ENCODE measurements around the gene RUNX2. TPM values are rescaled to one million over a fixed set of nuclear protein-coding genes. Genes with fewer than 3 reads are reported as not detected.

Gene RUNX2
- total RNA-seq, 1 donor from 2014 or later, result 0.52 TPM

DNA sequence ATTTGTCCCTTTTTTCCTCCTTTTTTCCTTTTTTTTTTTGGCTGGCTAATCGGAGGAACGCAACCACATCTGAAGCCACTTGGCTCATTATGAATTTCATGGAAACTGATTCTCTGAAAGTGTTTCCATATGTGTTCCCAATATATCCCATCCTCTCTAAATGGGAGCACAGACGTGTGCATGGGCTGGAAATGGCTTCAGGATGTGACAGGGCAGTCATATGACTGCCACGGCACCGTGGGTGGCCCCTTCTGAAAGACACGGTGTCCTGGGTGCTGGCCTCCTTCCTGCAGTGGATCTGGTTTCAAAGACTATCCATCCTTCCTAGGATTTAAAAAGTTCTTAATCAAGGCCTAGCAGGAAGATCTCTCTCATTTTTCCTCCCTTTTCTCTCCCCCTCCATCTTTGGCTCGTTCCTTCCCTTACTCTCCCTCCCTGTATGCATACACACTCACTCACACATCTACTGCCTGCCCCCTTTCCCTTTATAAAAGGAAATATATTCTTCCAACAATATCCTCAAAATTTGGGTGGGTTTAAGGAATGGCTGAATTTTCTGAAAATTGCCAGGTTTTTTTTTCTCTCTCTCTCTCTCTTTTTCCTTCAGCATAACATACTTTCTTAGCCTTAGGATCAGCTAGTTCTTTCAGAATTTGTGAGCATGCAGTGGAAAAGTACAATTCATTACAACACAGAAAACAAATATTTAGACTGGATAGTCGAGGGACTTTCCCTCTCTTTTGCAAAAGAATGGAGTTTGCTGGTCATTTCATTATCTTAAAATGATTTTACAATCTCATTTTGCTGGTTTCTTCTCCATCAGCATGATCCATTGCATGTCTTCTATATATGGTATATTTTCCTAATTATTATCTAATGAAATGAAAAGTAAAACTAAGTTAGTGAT lies 210.8 kb downstream of the RUNX2 start:
- no peaks in the 10 kb centered on the region for H3K36me3 ChIP-seq (ENCODE audit: control insufficient read depth in 3 of 3, insufficient read depth in 3 of 3, low read length in 3 of 3)
- H3K4me3 ChIP-seq (ENCODE audit: low read length in 3 of 3), result peak overlapping the region in 1 of 3 donors; percentile 28
- H3K4me1 ChIP-seq (ENCODE audit: control insufficient read depth in 3 of 3, insufficient read depth in 3 of 3, low read length in 3 of 3), result peaks cover 5 to 6% (median 5%) of the 10 kb centered on the region in 3 donors
- no peaks in the 10 kb centered on the region for H3K27me3 ChIP-seq (ENCODE audit: control insufficient read depth in 3 of 3, insufficient read depth in 3 of 3, low read length in 3 of 3)
- H3K9ac ChIP-seq (ENCODE audit: low read depth in 1 of 3, low read length in 3 of 3), result peak overlapping the region in 1 of 3 donors; percentile 23
- no peaks in the 10 kb centered on the region for H3K9me3 ChIP-seq (ENCODE audit: control insufficient read depth in 3 of 3, low read length in 3 of 3)
- no peak overlapping the region for H3K27ac ChIP-seq (ENCODE audit: low read depth, low read length)

- Histone ChIP-seq H3K27ac (ENCODE audit: low read depth, low read length) (no peak overlapping the region), H3K4me3 (ENCODE audit: low read length in 3 of 3) (no peak overlapping the region), H3K36me3 (ENCODE audit: control insufficient read depth in 3 of 3, insufficient read depth in 3 of 3, low read length in 3 of 3) (no peaks in the 10 kb centered on the region), H3K4me1 (ENCODE audit: control insufficient read depth in 3 of 3, insufficient read depth in 3 of 3, low read length in 3 of 3) (peaks cover 5 to 6% (median 5%) of the 10 kb centered on the region in 3 donors), H3K9ac (ENCODE audit: low read depth in 1 of 3, low read length in 3 of 3) (no peak overlapping the region), H3K27me3 (ENCODE audit: control insufficient read depth in 3 of 3, insufficient read depth in 3 of 3, low read length in 3 of 3) (no peaks in the 10 kb centered on the region), H3K9me3 (ENCODE audit: control insufficient read depth in 3 of 3, low read length in 3 of 3) (no peaks in the 10 kb centered on the region)
Measured at GRCh38 chr6:45540375-45540920, 212.3 kb downstream of the RUNX2 start.

- no peaks in the 10 kb centered on the region for H3K9me3 ChIP-seq (ENCODE audit: control insufficient read depth in 3 of 3, low read length in 3 of 3)
- no peak overlapping the region for H3K9ac ChIP-seq (ENCODE audit: low read depth in 1 of 3, low read length in 3 of 3)
- H3K4me1 ChIP-seq (ENCODE audit: control insufficient read depth in 3 of 3, insufficient read depth in 3 of 3, low read length in 3 of 3), result peaks cover 5 to 6% (median 5%) of the 10 kb centered on the region in 3 donors
- no peak overlapping the region for H3K4me3 ChIP-seq (ENCODE audit: low read length in 3 of 3)
- H3K27ac ChIP-seq (ENCODE audit: low read depth, low read length), result no peak overlapping the region
- no peaks in the 10 kb centered on the region for H3K27me3 ChIP-seq (ENCODE audit: control insufficient read depth in 3 of 3, insufficient read depth in 3 of 3, low read length in 3 of 3)
- no peaks in the 10 kb centered on the region for H3K36me3 ChIP-seq (ENCODE audit: control insufficient read depth in 3 of 3, insufficient read depth in 3 of 3, low read length in 3 of 3)
Measured at GRCh38 chr6:45541934-45542333, 213.8 kb downstream of the RUNX2 start.

DNA sequence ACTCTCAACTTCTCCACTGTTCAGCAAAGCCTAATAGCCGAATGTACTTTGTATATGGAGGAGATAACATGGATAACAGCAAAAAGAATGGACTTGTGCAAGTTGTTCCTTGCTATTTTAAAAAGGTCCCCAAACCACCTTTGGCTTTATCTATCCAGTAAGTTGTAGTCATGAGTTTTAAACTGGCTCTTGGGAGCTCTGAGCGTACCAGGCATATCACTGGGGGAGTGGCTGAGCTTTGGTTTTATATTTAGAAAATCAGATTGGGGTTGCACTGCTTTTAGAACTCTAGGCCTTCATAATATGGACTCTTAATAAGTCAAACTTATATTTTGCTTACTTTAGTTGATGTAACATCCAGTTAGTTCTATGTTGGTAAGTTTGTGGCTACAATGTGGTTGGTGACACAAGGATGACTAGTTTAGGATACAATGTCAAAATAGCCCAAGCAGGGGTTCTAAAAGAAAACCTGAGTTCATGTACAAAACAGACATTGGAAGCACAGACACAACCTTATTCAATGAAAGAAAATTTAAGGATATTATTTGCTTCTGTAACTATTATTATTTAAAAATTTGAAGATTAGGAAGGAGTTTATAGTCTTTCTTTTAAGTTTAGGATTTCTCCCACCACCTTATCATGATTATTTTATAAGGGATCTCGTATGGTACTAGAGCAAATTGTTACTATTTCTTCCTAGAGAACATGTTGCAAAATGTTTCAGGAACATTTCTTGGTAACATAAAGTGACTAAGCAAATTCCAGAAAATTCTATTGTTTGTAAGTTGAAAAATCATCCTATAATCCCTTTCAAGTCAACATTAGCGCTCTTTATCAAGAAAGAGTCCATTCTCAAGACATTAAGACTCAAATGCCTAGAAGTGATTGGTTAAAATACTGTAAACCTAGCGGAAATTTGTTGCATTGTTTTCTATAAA lies 215.4 kb downstream of the RUNX2 start:
- no peaks in the 10 kb centered on the region for H3K27me3 ChIP-seq (ENCODE audit: control insufficient read depth in 3 of 3, insufficient read depth in 3 of 3, low read length in 3 of 3)
- no peak overlapping the region for H3K9ac ChIP-seq (ENCODE audit: low read depth in 1 of 3, low read length in 3 of 3)
- H3K27ac ChIP-seq (ENCODE audit: low read depth, low read length), result no peak overlapping the region
- H3K4me1 ChIP-seq (ENCODE audit: control insufficient read depth in 3 of 3, insufficient read depth in 3 of 3, low read length in 3 of 3), result peaks cover 1 to 4% (median 4%) of the 10 kb centered on the region in 3 donors
- no peaks in the 10 kb centered on the region for H3K9me3 ChIP-seq (ENCODE audit: control insufficient read depth in 3 of 3, low read length in 3 of 3)
- no peak overlapping the region for H3K4me3 ChIP-seq (ENCODE audit: low read length in 3 of 3)
- H3K36me3 ChIP-seq (ENCODE audit: control insufficient read depth in 3 of 3, insufficient read depth in 3 of 3, low read length in 3 of 3), result no peaks in the 10 kb centered on the region

DNA sequence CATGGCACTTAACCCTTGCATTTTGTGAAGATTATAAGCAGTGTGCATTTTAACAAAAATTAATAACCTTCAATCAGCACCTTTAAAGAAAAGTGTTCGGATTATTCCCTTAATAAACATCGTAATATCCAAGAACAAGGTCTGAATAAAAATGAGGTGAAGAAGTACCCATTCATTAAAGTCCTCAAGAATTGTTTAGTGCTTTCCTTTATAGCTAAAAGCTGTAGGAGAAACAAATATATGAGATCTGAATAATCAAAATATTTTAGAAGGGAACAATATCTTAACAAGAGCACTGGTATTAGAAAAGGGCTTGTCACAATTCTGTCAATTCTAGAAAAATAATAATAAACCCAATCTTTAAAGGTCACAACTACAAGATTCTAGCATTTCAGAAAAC lies 217.3 kb downstream of the RUNX2 start:
- Histone ChIP-seq H3K36me3 (ENCODE audit: control insufficient read depth in 3 of 3, insufficient read depth in 3 of 3, low read length in 3 of 3) (no peaks in the 10 kb centered on the region), H3K9me3 (ENCODE audit: control insufficient read depth in 3 of 3, low read length in 3 of 3) (no peaks in the 10 kb centered on the region), H3K4me1 (ENCODE audit: control insufficient read depth in 3 of 3, insufficient read depth in 3 of 3, low read length in 3 of 3) (no peaks in the 10 kb centered on the region), H3K9ac (ENCODE audit: low read depth in 1 of 3, low read length in 3 of 3) (no peak overlapping the region), H3K4me3 (ENCODE audit: low read length in 3 of 3) (no peak overlapping the region), H3K27ac (ENCODE audit: low read depth, low read length) (no peak overlapping the region), H3K27me3 (ENCODE audit: control insufficient read depth in 3 of 3, insufficient read depth in 3 of 3, low read length in 3 of 3) (no peaks in the 10 kb centered on the region)

DNA sequence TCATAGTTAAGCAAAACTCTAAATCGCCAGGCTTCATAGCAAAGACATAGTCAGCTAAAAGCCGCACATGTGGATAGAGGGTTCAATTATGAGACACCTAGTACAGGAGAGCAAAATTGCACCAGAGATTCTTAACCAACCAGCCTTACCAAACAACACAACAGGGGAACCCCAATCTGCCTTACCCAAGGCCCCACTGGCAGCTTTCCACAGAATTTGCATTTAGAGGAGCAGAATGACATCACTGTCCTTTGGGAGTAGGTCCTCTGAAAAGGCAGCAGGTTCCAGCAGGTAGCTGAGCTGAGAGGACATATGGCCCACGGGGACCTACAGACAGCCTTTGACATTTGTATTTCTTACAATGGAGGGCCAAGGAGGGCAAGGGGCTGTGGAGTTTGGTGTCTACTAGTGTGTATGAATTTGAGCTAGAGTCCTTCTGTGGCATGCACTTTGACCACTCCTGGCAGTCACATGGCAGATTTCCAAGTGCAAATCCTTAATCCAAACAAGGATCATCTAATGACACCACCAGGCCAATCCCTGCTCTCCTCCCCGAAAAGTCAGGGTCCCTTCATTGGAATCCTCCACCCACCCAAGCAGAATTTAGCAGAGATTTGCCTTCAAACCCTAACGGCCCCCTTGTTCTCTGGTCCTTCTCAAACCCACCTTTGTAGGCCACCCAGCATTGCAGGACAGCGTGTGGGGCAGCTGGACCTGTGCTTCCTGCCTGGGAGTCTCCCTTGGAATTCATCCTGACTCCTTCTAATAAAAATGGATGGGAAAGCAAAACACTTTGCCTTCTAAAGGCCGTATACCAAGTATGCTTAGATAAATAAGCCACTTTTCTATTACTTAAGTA lies 220.8 kb downstream of the RUNX2 start:
- Histone ChIP-seq H3K27me3 (ENCODE audit: control insufficient read depth in 3 of 3, insufficient read depth in 3 of 3, low read length in 3 of 3) (no peaks in the 10 kb centered on the region), H3K9me3 (ENCODE audit: control insufficient read depth in 3 of 3, low read length in 3 of 3) (no peaks in the 10 kb centered on the region), H3K9ac (ENCODE audit: low read depth in 1 of 3, low read length in 3 of 3) (no peak overlapping the region), H3K27ac (ENCODE audit: low read depth, low read length) (no peak overlapping the region), H3K36me3 (ENCODE audit: control insufficient read depth in 3 of 3, insufficient read depth in 3 of 3, low read length in 3 of 3) (no peaks in the 10 kb centered on the region), H3K4me1 (ENCODE audit: control insufficient read depth in 3 of 3, insufficient read depth in 3 of 3, low read length in 3 of 3) (no peaks in the 10 kb centered on the region), H3K4me3 (ENCODE audit: low read length in 3 of 3) (no peak overlapping the region)

DNA sequence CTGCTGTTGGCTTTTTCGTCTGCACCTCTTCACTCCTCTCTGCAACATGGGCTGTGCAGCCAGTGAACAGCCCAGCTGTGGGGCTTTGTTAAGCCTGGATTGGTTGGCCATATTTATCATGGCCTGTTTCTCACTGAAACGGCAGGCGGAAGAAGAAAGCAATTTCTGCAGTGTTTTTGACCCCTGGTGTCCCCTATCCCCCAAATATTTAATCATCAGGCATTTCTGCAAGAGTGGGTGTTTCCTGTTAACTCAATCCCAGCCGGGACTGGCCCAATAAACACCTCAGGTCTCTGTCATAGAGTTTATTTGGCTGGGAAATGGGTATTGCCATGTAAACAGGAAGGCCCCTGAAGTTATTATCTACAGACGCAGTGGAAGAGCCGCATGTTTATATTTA lies 224.4 kb downstream of the RUNX2 start:
- H3K4me3 ChIP-seq (ENCODE audit: low read length in 3 of 3), result no peak overlapping the region
- H3K27ac ChIP-seq (ENCODE audit: low read depth, low read length), result no peak overlapping the region
- H3K4me1 ChIP-seq (ENCODE audit: control insufficient read depth in 3 of 3, insufficient read depth in 3 of 3, low read length in 3 of 3), result peaks cover 3 to 9% (median 3%) of the 10 kb centered on the region in 3 donors

GRCh38 chr6:45553730-45554344 lies 225.7 kb downstream of the RUNX2 start:
- Histone ChIP-seq H3K4me3 (ENCODE audit: low read length in 3 of 3) (no peak overlapping the region), H3K9me3 (ENCODE audit: control insufficient read depth in 3 of 3, low read length in 3 of 3) (no peaks in the 10 kb centered on the region), H3K4me1 (ENCODE audit: control insufficient read depth in 3 of 3, insufficient read depth in 3 of 3, low read length in 3 of 3) (peaks cover 3 to 9% (median 3%) of the 10 kb centered on the region in 3 donors), H3K36me3 (ENCODE audit: control insufficient read depth in 3 of 3, insufficient read depth in 3 of 3, low read length in 3 of 3) (no peaks in the 10 kb centered on the region), H3K27me3 (ENCODE audit: control insufficient read depth in 3 of 3, insufficient read depth in 3 of 3, low read length in 3 of 3) (no peaks in the 10 kb centered on the region), H3K27ac (ENCODE audit: low read depth, low read length) (no peak overlapping the region), H3K9ac (ENCODE audit: low read depth in 1 of 3, low read length in 3 of 3) (no peak overlapping the region)

More for the DNA sequence above, 224.4 kb downstream of the RUNX2 start:
- Histone ChIP-seq H3K9me3 (ENCODE audit: control insufficient read depth in 3 of 3, low read length in 3 of 3) (no peaks in the 10 kb centered on the region), H3K36me3 (ENCODE audit: control insufficient read depth in 3 of 3, insufficient read depth in 3 of 3, low read length in 3 of 3) (no peaks in the 10 kb centered on the region), H3K27me3 (ENCODE audit: control insufficient read depth in 3 of 3, insufficient read depth in 3 of 3, low read length in 3 of 3) (no peaks in the 10 kb centered on the region), H3K9ac (ENCODE audit: low read depth in 1 of 3, low read length in 3 of 3) (no peak overlapping the region)

DNA sequence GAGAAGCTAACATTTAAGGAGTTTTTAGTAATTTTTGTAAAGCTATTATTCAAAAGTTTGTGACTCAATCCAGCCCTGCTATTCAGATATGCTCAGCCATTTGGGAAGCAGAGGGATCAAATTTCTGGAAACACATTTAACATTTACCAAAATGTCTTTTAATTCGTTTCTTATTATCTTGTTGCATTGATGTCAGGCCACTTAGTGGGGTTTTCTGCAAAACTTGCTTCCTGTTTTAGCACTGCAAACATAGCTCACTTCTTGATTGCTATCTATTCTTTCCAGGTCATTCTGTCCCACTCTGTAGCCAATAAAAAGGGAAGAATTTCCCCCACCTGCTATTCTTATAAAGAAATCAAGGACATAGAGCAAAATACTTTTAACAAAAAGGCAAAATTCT lies 226.5 kb downstream of the RUNX2 start:
- no peaks in the 10 kb centered on the region for H3K27me3 ChIP-seq (ENCODE audit: control insufficient read depth in 3 of 3, insufficient read depth in 3 of 3, low read length in 3 of 3)
- no peak overlapping the region for H3K27ac ChIP-seq (ENCODE audit: low read depth, low read length)
- H3K36me3 ChIP-seq (ENCODE audit: control insufficient read depth in 3 of 3, insufficient read depth in 3 of 3, low read length in 3 of 3), result no peaks in the 10 kb centered on the region
- H3K4me3 ChIP-seq (ENCODE audit: low read length in 3 of 3), result no peak overlapping the region
- no peak overlapping the region for H3K9ac ChIP-seq (ENCODE audit: low read depth in 1 of 3, low read length in 3 of 3)
- no peaks in the 10 kb centered on the region for H3K9me3 ChIP-seq (ENCODE audit: control insufficient read depth in 3 of 3, low read length in 3 of 3)
- peaks cover 3 to 9% (median 3%) of the 10 kb centered on the region in 3 donors for H3K4me1 ChIP-seq (ENCODE audit: control insufficient read depth in 3 of 3, insufficient read depth in 3 of 3, low read length in 3 of 3)

Measured in skeletal muscle tissue (tissue), 4 donors.